GM18907 (cell line): Measurements from ENCODE around the gene C21orf91.
A peak's percentile ranks its signal among the peaks of the same experiment; 100 is the strongest.
"Not testable (repeated sequence)": the region's sequence is repeated elsewhere in the genome, so short reads cannot be mapped to it uniquely, and the experiment has no call there.

ENCODE experiments used
- ATAC-seq: cut with Tn5 transposase; IDR thresholded peaks from one replicate; pipeline ENCODE4 v1.9.1; 2021; ENCODE audit warnings: mild to moderate bottlenecking, moderate library complexity; ENCODE audit not compliant: unreplicated experiment

The C21orf91 gene

GRCh38 chr21:17779980-17780379 lies 39.2 kb downstream of the C21orf91 start:
- no peak for ATAC-seq

- no peak for ATAC-seq
Measured at GRCh38 chr21:17779496-17779895, 39.7 kb downstream of the C21orf91 start.

- no peak for ATAC-seq
Measured at GRCh38 chr21:17777072-17777765, 41.9 kb downstream of the C21orf91 start.

GRCh38 chr21:17775431-17776126 lies 43.6 kb downstream of the C21orf91 start:
- peak; percentile 78 for ATAC-seq

GRCh38 chr21:17775021-17775420 lies 44.1 kb downstream of the C21orf91 start:
- not testable (repeated sequence) for ATAC-seq

- ATAC-seq = no peak
Measured at GRCh38 chr21:17769447-17769845, 49.7 kb downstream of the C21orf91 start.

GRCh38 chr21:17768840-17769446 lies 50.2 kb downstream of the C21orf91 start:
- ATAC-seq = no peak

- ATAC-seq = no peak
Measured at GRCh38 chr21:17765207-17765606, 53.9 kb downstream of the C21orf91 start.

GRCh38 chr21:17763288-17764037 lies 55.7 kb downstream of the C21orf91 start:
- ATAC-seq = no peak

- no peak for ATAC-seq
Measured at GRCh38 chr21:17759511-17760178, 59.5 kb downstream of the C21orf91 start.

GRCh38 chr21:17758683-17759082 lies 60.5 kb downstream of the C21orf91 start:
- ATAC-seq = no peak

GRCh38 chr21:17757671-17758070 lies 61.5 kb downstream of the C21orf91 start:
- no peak for ATAC-seq

GRCh38 chr21:17753736-17754135 lies 65.4 kb downstream of the C21orf91 start:
- ATAC-seq = no peak

- ATAC-seq = no peak
Measured at GRCh38 chr21:17752171-17752570, 67.0 kb downstream of the C21orf91 start.

- ATAC-seq = no peak
Measured at GRCh38 chr21:17746920-17747319, 72.2 kb downstream of the C21orf91 start.

GRCh38 chr21:17745086-17745485 lies 74.1 kb downstream of the C21orf91 start:
- no peak for ATAC-seq

GRCh38 chr21:17742940-17743592 lies 76.1 kb downstream of the C21orf91 start:
- ATAC-seq = no peak

- no peak for ATAC-seq
Measured at GRCh38 chr21:17742181-17742580, 77.0 kb downstream of the C21orf91 start.
